Ovary (tissue), 3 donors: Measurements from ENCODE around the gene VPS8.

Experiments
- CTCF ChIP-seq, 3 donors: fragments of 450-650 bp in 2 of 3; fragments of 200-600 bp in 1 of 3; IDR thresholded peaks; one replicate each; pipeline versions ENCODE4 v1.5.1 to v1.8.0; 2016 to 2022; ENCODE audit warnings: antibody characterized with exemption in 3 of 3, mild to moderate bottlenecking in 1 of 3
- EP300 ChIP-seq: sonication (generic); formaldehyde crosslinking; IDR thresholded peaks from one replicate; pipeline ENCODE4 v1.6.1; 2017; ENCODE audit warnings: antibody characterized with exemption
- POLR2A ChIP-seq: fragments of 450-650 bp; IDR thresholded peaks from one replicate; pipeline ENCODE4 v1.6.1; 2017; ENCODE audit warnings: antibody characterized with exemption, mild to moderate bottlenecking, moderate library complexity
- donor health status: DM: no; HTN: no; CAD: no.

GRCh38 chr3:184784731-184785500, 27.1 kb upstream of the VPS8 start:
- TF ChIP-seq CTCF (IDR thresholded peaks at IDR 0.05) (no peak), POLR2A (no peak), EP300 (no peak)
